SK-N-SH (cell line): ENCODE measurements around the gene SND1. TPM values are rescaled to one million over a fixed set of nuclear protein-coding genes. Genes with fewer than 3 reads are reported as not detected.

Source experiments
- CTCF ChIA-PET: fragments of 300-600, 350-600 bp; formaldehyde crosslinking; extraction: SDS; loops from one replicate; lab custom pipeline; 2021; lab: Yijun Ruan, JAX
- POLR2A ChIA-PET: fragments of 350-600 bp; sonication (Branson Sonifier 250); formaldehyde crosslinking; extraction: SDS; loops from one replicate; lab custom pipeline; 2020; ENCODE audit warnings: antibody characterized with exemption, inconsistent platforms; lab: Yijun Ruan, JAX
- DNase-seq: peaks from one replicate; pipeline ENCODE4 v3.0.0; 2012
- H2AFZ ChIP-seq: fragments of 200-600 bp; sonication (generic); 2 replicates; pipeline ENCODE4 v1.8.1; 2016; ENCODE audit warnings: antibody characterized with exemption, mild to moderate bottlenecking, low read depth
- H3F3A ChIP-seq: fragments of 200-600 bp; sonication (generic); replicated peaks from 2 replicates; pipeline ENCODE3; 2016; ENCODE audit warnings: antibody characterized with exemption, mild to moderate bottlenecking; ENCODE audit not compliant: insufficient read depth
- H3K27ac ChIP-seq, 2 experiments: fragments of 200-500 bp in 1 of 2; fragments of 200-600 bp in 1 of 2; sonication (Bioruptor generic) in 1 of 2; sonication (generic), shearing (Covaris generic) in 1 of 2; 2 replicates each; pipeline versions ENCODE4 v1.5.1 to v1.6.1; 2014 to 2016; ENCODE audit warnings: low read depth in 2 of 2, inconsistent platforms in 1 of 2, low read length in 1 of 2, mild to moderate bottlenecking in 1 of 2, mixed read lengths in 1 of 2
- H3K27me3 ChIP-seq: fragments of 200-600 bp; sonication (generic), shearing (Covaris generic); 2 replicates; pipeline ENCODE4 v1.6.1; 2016; ENCODE audit warnings: mixed run types; ENCODE audit not compliant: insufficient read depth
- H3K36me3 ChIP-seq, 2 experiments: fragments of 200-500 bp in 1 of 2; fragments of 200-600 bp in 1 of 2; sonication (Bioruptor generic) in 1 of 2; sonication (generic) in 1 of 2; replicated peaks in 1 of 2; 2 replicates each; pipeline versions ENCODE3 to v1.5.1; 2014 to 2016; ENCODE audit warnings: low read length in 1 of 2, mild to moderate bottlenecking in 1 of 2; ENCODE audit not compliant: insufficient read depth in 2 of 2, control insufficient read depth in 1 of 2
- H3K4me1 ChIP-seq, 2 experiments: fragments of 200-500 bp in 1 of 2; fragments of 200-600 bp in 1 of 2; sonication (Bioruptor generic) in 1 of 2; sonication (generic), shearing (Covaris generic) in 1 of 2; 2 replicates each; pipeline versions ENCODE4 v1.5.1 to v1.6.1; 2014 to 2016; ENCODE audit warnings: low read depth in 1 of 2, low read length in 1 of 2, mixed run types in 1 of 2; ENCODE audit not compliant: insufficient read depth in 2 of 2, control insufficient read depth in 1 of 2
- H3K4me2 ChIP-seq: fragments of 200-600 bp; sonication (generic), shearing (Covaris generic); 2 replicates; pipeline ENCODE4 v1.6.1; 2017; ENCODE audit warnings: mixed run types
- H3K4me3 ChIP-seq, 2 experiments: fragments of 200-500 bp in 1 of 2; fragments of 200-600 bp in 1 of 2; sonication (Bioruptor generic) in 1 of 2; sonication (generic), shearing (Covaris generic) in 1 of 2; 2 replicates each; pipeline versions ENCODE4 v1.5.1 to v1.8.1; 2014 to 2016; ENCODE audit warnings: low read depth in 2 of 2, inconsistent platforms in 1 of 2, low read length in 1 of 2, mild to moderate bottlenecking in 1 of 2, mixed read lengths in 1 of 2, moderate library complexity in 1 of 2
- H3K79me2 ChIP-seq: fragments of 200-600 bp; sonication (generic); 2 replicates; pipeline ENCODE4 v1.8.1; 2017; ENCODE audit warnings: mild to moderate bottlenecking; ENCODE audit not compliant: insufficient read depth
- H3K9ac ChIP-seq: fragments of 200-600 bp; sonication (generic); 2 replicates; pipeline ENCODE4 v1.6.1; 2017; ENCODE audit warnings: mixed run types
- H3K9me2 ChIP-seq: fragments of 200-600 bp; sonication (generic); 2 replicates; pipeline ENCODE4 v1.6.1; 2017; ENCODE audit warnings: mixed run types
- H3K9me3 ChIP-seq: fragments of 200-600 bp; sonication (generic); 2 replicates; pipeline ENCODE4 v1.6.1; 2017; ENCODE audit warnings: mixed run types, mild to moderate bottlenecking, moderate library complexity
- H4K20me1 ChIP-seq: fragments of 200-600 bp; sonication (generic); 2 replicates; pipeline ENCODE4 v1.6.1; 2017; ENCODE audit warnings: mild to moderate bottlenecking, mixed run types; ENCODE audit not compliant: insufficient read depth
- CHD2 ChIP-seq: fragments of 150-350 bp; IDR thresholded peaks from 2 replicates; pipeline ENCODE4 v1.6.1; 2018; ENCODE audit warnings: low read length; ENCODE audit not compliant: partially characterized antibody
- CTCF ChIP-seq: fragments of 200-600 bp; sonication (generic); IDR thresholded peaks from 2 replicates; pipeline ENCODE4 v1.6.1; 2017; ENCODE audit warnings: antibody characterized with exemption, mild to moderate bottlenecking, moderate library complexity
- EZH2phosphoT487 ChIP-seq: fragments of 200-600 bp; sonication (generic); IDR thresholded peaks from 2 replicates; pipeline ENCODE4 v1.6.1; 2017; ENCODE audit warnings: low read depth, mixed run types, mild to moderate bottlenecking, antibody characterized with exemption, moderate library complexity, borderline replicate concordance
- GATA2 ChIP-seq: sonication (generic); formaldehyde crosslinking; IDR thresholded peaks from 2 replicates; pipeline ENCODE4 v1.5.0; 2020; ENCODE audit warnings: mild to moderate bottlenecking, missing genetic modification reagents
- MEF2A ChIP-seq: IDR thresholded peaks from 2 replicates; pipeline ENCODE4 v1.4.0; 2012; ENCODE audit warnings: low read depth, borderline replicate concordance
- MXI1 ChIP-seq: IDR thresholded peaks from 2 replicates; pipeline ENCODE4 v1.6.1; 2012; ENCODE audit warnings: mild to moderate bottlenecking, low read depth, low read length, improper control_type of control experiment
- NFIC ChIP-seq: IDR thresholded peaks from 2 replicates; pipeline ENCODE4 v1.4.0; 2012; ENCODE audit warnings: borderline replicate concordance
- PBX3 ChIP-seq: IDR thresholded peaks from 2 replicates; pipeline ENCODE4; 2012
- POLR2AphosphoS5 ChIP-seq: IDR thresholded peaks from 2 replicates; pipeline ENCODE4 v1.6.1; 2012; ENCODE audit warnings: low read depth, low read length
- RAD21 ChIP-seq: IDR thresholded peaks from 2 replicates; pipeline ENCODE4 v1.6.1; 2012; ENCODE audit warnings: mild to moderate bottlenecking, low read length
- RCOR1 ChIP-seq: fragments of 150-350 bp; IDR thresholded peaks from 2 replicates; pipeline ENCODE4 v1.6.1; 2017; ENCODE audit warnings: antibody characterized with exemption, low read length
- RFX5 ChIP-seq: IDR thresholded peaks from 2 replicates; pipeline ENCODE4 v1.6.1; 2012; ENCODE audit warnings: mild to moderate bottlenecking, improper control_type of control experiment, low read length
- SIN3A ChIP-seq: IDR thresholded peaks from 2 replicates; pipeline ENCODE4 v1.6.1; 2012; ENCODE audit warnings: low read depth, mild to moderate bottlenecking, low read length, moderate library complexity, borderline replicate concordance
- TAF1 ChIP-seq: IDR thresholded peaks from 2 replicates; pipeline ENCODE4 v1.6.1; 2012; ENCODE audit warnings: low read depth, mild to moderate bottlenecking, low read length, moderate library complexity, borderline replicate concordance
- TCF12 ChIP-seq: IDR thresholded peaks from 2 replicates; pipeline ENCODE4 v1.4.0; 2012
- TEAD4 ChIP-seq: IDR thresholded peaks from 2 replicates; pipeline ENCODE4 v1.4.0; 2012; ENCODE audit warnings: mild to moderate bottlenecking, borderline replicate concordance; ENCODE audit not compliant: insufficient read depth
- YY1 ChIP-seq: IDR thresholded peaks from 2 replicates; pipeline ENCODE4 v1.4.0; 2012; ENCODE audit warnings: low read depth, mild to moderate bottlenecking
- ZBTB33 ChIP-seq: IDR thresholded peaks from 2 replicates; pipeline ENCODE4 v1.4.0; 2012; ENCODE audit warnings: low read depth, borderline replicate concordance
- WGBS: methylation state at CpG from one replicate; pipeline ENCODE4 v1.1.6; 2017; ENCODE audit warnings: low lambda C conversion rate; 5-methylcytosine and 5-hydroxymethylcytosine counted together
- polyA plus RNA-seq, 3 experiments: library from polyadenylated mRNA; depleted of rRNA; stranded (reverse); fragments of >200 nt; gene quantifications; 2 replicates each; pipeline ENCODE4 v1.2.3, GENCODE V29; 2012
- TF ChIP-seq, protein P1 (sequence below): IDR thresholded peaks from 2 replicates; pipeline ENCODE4 v1.4.0; 2012; ENCODE audit warnings: low read depth
- TF ChIP-seq, protein P2 (sequence below): fragments of 150-350 bp; IDR thresholded peaks from 2 replicates; pipeline ENCODE4 v1.6.1; 2016; ENCODE audit warnings: mild to moderate bottlenecking, low read depth, low read length

The SND1 gene
- polyA plus RNA-seq, 1 of the 3 experiments (the other 2 are of a cell fraction), result 165 TPM

DNA sequence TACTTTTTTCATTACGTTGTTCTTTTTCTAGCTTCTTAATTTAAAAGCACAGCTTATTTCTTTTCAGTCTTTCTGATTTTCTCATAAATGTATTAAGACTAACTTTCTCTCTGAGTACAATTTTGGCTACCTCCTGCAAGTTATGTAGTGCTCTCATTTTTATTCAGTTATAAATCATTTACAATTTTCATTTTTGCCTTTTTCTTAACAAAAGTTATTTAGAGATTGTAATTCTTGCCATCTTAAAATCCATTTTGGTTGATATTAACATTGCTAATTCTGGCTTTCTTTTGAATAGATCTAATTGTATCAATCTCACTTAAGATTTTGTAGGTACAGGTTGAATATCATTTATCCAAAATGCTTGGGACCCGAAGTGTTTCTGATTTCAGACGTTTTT, 476.4 kb downstream of the SND1 start:
- H4K20me1 ChIP-seq, result no peaks in the 10 kb centered on the region
- POLR2A ChIA-PET, result no interaction called here
- CTCF ChIA-PET, result interaction anchor here (0.6 to 6.3 kb wide), 8 partner anchors 8 to 420 kb away, joined by 3 to 25 read pairs (median 4); no protein-coding TSS in a partner anchor
- H2AFZ ChIP-seq, result no peak overlapping the region
- H3K79me2 ChIP-seq, result no peaks in the 10 kb centered on the region
- no peak overlapping the region for H3K27ac ChIP-seq
- H3K9me2 ChIP-seq, result no peaks in the 10 kb centered on the region
- H3K27me3 ChIP-seq, result peaks cover 35% of the 10 kb centered on the region
- TF ChIP-seq YY1 (no peak), GATA2 (no peak), NFIC (no peak), RFX5 (no peak), TEAD4 (no peak), CTCF (no peak), ZBTB33 (no peak), SIN3A (no peak), EZH2phosphoT487 (no peak), CHD2 (no peak), RCOR1 (no peak), TCF12 (no peak), MEF2A (no peak), MXI1 (no peak), POLR2AphosphoS5 (no peak), PBX3 (no peak), TAF1 (no peak), RAD21 (no peak)
- TF ChIP-seq, protein P1, sequence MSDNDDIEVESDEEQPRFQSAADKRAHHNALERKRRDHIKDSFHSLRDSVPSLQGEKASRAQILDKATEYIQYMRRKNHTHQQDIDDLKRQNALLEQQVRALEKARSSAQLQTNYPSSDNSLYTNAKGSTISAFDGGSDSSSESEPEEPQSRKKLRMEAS, result no peak
- TF ChIP-seq, protein P2, sequence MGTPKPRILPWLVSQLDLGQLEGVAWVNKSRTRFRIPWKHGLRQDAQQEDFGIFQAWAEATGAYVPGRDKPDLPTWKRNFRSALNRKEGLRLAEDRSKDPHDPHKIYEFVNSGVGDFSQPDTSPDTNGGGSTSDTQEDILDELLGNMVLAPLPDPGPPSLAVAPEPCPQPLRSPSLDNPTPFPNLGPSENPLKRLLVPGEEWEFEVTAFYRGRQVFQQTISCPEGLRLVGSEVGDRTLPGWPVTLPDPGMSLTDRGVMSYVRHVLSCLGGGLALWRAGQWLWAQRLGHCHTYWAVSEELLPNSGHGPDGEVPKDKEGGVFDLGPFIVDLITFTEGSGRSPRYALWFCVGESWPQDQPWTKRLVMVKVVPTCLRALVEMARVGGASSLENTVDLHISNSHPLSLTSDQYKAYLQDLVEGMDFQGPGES, result no peak
- H3K4me1 ChIP-seq, result peaks cover 0 to 6% of the 10 kb centered on the region in 2 experiments; a peak in 1 of 4 replicates
- no peaks in the 10 kb centered on the region for H3F3A ChIP-seq
- 29% methylated on average over 3 of the region's 3 CpGs for WGBS
- H3K36me3 ChIP-seq, result no peaks in the 10 kb centered on the region
- no peak overlapping the region for H3K4me3 ChIP-seq
- no peaks in the 10 kb centered on the region for H3K9me3 ChIP-seq
- no peak overlapping the region for H3K9ac ChIP-seq
- no peak overlapping the region for H3K4me2 ChIP-seq
- DNase-seq, result no peak
